CD4-positive, alpha-beta T cell treated with Interleukin-12 subunit alpha and Interleukin-12 subunit beta, for 1 hour (primary cell): ENCODE data around the gene DAB2IP.

Source experiments
- DNase-seq: peaks from one replicate; pipeline ENCODE4 v3.0.0-alpha.2; 2020

The DAB2IP gene

GRCh38 chr9:121686930-121687541 is 35.6 kb downstream of the DAB2IP start:
- DNase-seq, result peak; percentile 43

GRCh38 chr9:121688146-121688680 is 36.8 kb downstream of the DAB2IP start:
- no peak for DNase-seq

- no peak for DNase-seq
These were observed 37.2 kb downstream of the DAB2IP start for GRCh38 chr9:121688681-121689080.

GRCh38 chr9:121689461-121690157 is 38.2 kb downstream of the DAB2IP start:
- no peak for DNase-seq

- DNase-seq, result no peak
These were observed 38.9 kb downstream of the DAB2IP start for GRCh38 chr9:121690316-121690715.

- no peak for DNase-seq
These were observed 39.3 kb downstream of the DAB2IP start for GRCh38 chr9:121690766-121691165.

GRCh38 chr9:121691890-121692289 is 40.5 kb downstream of the DAB2IP start:
- no peak for DNase-seq

- no peak for DNase-seq
These were observed 41.4 kb downstream of the DAB2IP start for GRCh38 chr9:121692606-121693387.

GRCh38 chr9:121693388-121693670 is 41.9 kb downstream of the DAB2IP start:
- no peak for DNase-seq

- no peak for DNase-seq
These were observed 42.6 kb downstream of the DAB2IP start for GRCh38 chr9:121694001-121694400.

- DNase-seq, result no peak
These were observed 43.2 kb downstream of the DAB2IP start for GRCh38 chr9:121694600-121694999.

- no peak for DNase-seq
These were observed 45.5 kb downstream of the DAB2IP start for GRCh38 chr9:121696930-121697329.

- DNase-seq, result peak; percentile 59
These were observed 47.5 kb downstream of the DAB2IP start for GRCh38 chr9:121698627-121699570.

GRCh38 chr9:121699571-121700164 is 48.2 kb downstream of the DAB2IP start:
- no peak for DNase-seq

GRCh38 chr9:121700165-121700831 is 48.9 kb downstream of the DAB2IP start:
- no peak for DNase-seq

- DNase-seq, result no peak
These were observed 49.5 kb downstream of the DAB2IP start for GRCh38 chr9:121700832-121701419.

GRCh38 chr9:121701736-121702261 is 50.4 kb downstream of the DAB2IP start:
- no peak for DNase-seq

- DNase-seq, result no peak
These were observed 51.7 kb downstream of the DAB2IP start for GRCh38 chr9:121703014-121703734.

GRCh38 chr9:121704281-121704680 is 52.8 kb downstream of the DAB2IP start:
- no peak for DNase-seq

GRCh38 chr9:121706149-121706750 is 54.8 kb downstream of the DAB2IP start:
- DNase-seq, result no peak
